H9 (cell line): ENCODE measurements around the gene THSD4. TPM values are rescaled to one million over a fixed set of nuclear protein-coding genes. Genes with fewer than 3 reads are reported as not detected.

ENCODE experiments used
- DNase-seq: peaks from one replicate; pipeline ENCODE4 v3.0.0-alpha.2; 2017
- H2AFZ ChIP-seq: one replicate; pipeline ENCODE4 v1.6.1; 2013; ENCODE audit warnings: mild to moderate bottlenecking, low read length, control low read depth, moderate library complexity
- H2AK5ac ChIP-seq: 2 replicates; pipeline ENCODE4 v1.6.1; 2013; ENCODE audit warnings: low read length, control low read depth, mixed read lengths; ENCODE audit not compliant: insufficient read length
- H2BK120ac ChIP-seq: one replicate; pipeline ENCODE4 v1.6.1; 2013; ENCODE audit warnings: low read depth, mild to moderate bottlenecking, low read length, control low read depth, inconsistent platforms; ENCODE audit not compliant: poor library complexity, severe bottlenecking
- H2BK12ac ChIP-seq: 2 replicates; pipeline ENCODE4 v1.6.1; 2013; ENCODE audit warnings: low read length, control low read depth, mixed read lengths, low read depth; ENCODE audit not compliant: insufficient read length
- H2BK15ac ChIP-seq: 2 replicates; pipeline ENCODE4 v1.6.1; 2013; ENCODE audit warnings: low read depth, low read length, control low read depth
- H2BK20ac ChIP-seq: one replicate; pipeline ENCODE4 v1.6.1; 2013; ENCODE audit warnings: low read depth, mild to moderate bottlenecking, low read length, control low read depth, inconsistent platforms; ENCODE audit not compliant: poor library complexity, severe bottlenecking
- H2BK5ac ChIP-seq: 2 replicates; pipeline ENCODE4 v1.6.1; 2013; ENCODE audit warnings: low read length, control low read depth, mixed read lengths; ENCODE audit not compliant: insufficient read length
- H3K14ac ChIP-seq: 2 replicates; pipeline ENCODE4 v1.6.1; 2013; ENCODE audit warnings: low read length, control low read depth; ENCODE audit not compliant: insufficient read depth
- H3K18ac ChIP-seq: 2 replicates; pipeline ENCODE4 v1.6.1; 2013; ENCODE audit warnings: low read depth, mild to moderate bottlenecking, mixed read lengths, low read length, control low read depth; ENCODE audit not compliant: insufficient read length
- H3K23ac ChIP-seq: 2 replicates; pipeline ENCODE4 v1.6.1; 2013; ENCODE audit warnings: low read length, control low read depth, mixed read lengths, low read depth; ENCODE audit not compliant: insufficient read length
- H3K23me2 ChIP-seq: 2 replicates; pipeline ENCODE4 v1.6.1; 2013; ENCODE audit warnings: low read depth, mild to moderate bottlenecking, mixed read lengths, low read length, control low read depth; ENCODE audit not compliant: insufficient read length, poor library complexity, severe bottlenecking
- H3K27ac ChIP-seq: 2 replicates; pipeline ENCODE4 v1.5.1; 2013; ENCODE audit warnings: low read length, control low read depth, mixed read lengths, low read depth; ENCODE audit not compliant: insufficient read length
- H3K27me3 ChIP-seq: 2 replicates; pipeline ENCODE4 v1.6.1; 2013; ENCODE audit warnings: low read length, control low read depth, inconsistent platforms; ENCODE audit not compliant: insufficient read depth
- H3K4ac ChIP-seq: 2 replicates; pipeline ENCODE4 v1.6.1; 2013; ENCODE audit warnings: low read depth, mild to moderate bottlenecking, control low read depth, inconsistent platforms, low read length, moderate library complexity
- H3K4me1 ChIP-seq: 2 replicates; pipeline ENCODE4 v1.6.1; 2013; ENCODE audit warnings: low read length, control low read depth, inconsistent platforms; ENCODE audit not compliant: insufficient read depth
- H3K4me2 ChIP-seq: 2 replicates; pipeline ENCODE4 v1.6.1; 2013; ENCODE audit warnings: low read length, control low read depth, mixed read lengths; ENCODE audit not compliant: insufficient read length, insufficient read depth
- H3K56ac ChIP-seq: 2 replicates; pipeline ENCODE4 v1.6.1; 2013; ENCODE audit warnings: low read depth, mild to moderate bottlenecking, mixed read lengths, low read length, control low read depth; ENCODE audit not compliant: insufficient read length
- H3K79me1 ChIP-seq: 2 replicates; pipeline ENCODE4 v1.6.1; 2013; ENCODE audit warnings: low read depth, mild to moderate bottlenecking, moderate library complexity, low read length, control low read depth, inconsistent platforms; ENCODE audit not compliant: insufficient read depth, poor library complexity, severe bottlenecking
- H3K79me2 ChIP-seq: 2 replicates; pipeline ENCODE4 v1.6.1; 2013; ENCODE audit warnings: low read length, control low read depth, inconsistent platforms; ENCODE audit not compliant: insufficient read depth
- H3K9ac ChIP-seq: 2 replicates; pipeline ENCODE4 v1.6.1; 2013; ENCODE audit warnings: low read length, control low read depth, mixed read lengths; ENCODE audit not compliant: insufficient read length; ENCODE audit errors: extremely low read depth
- H3K9me3 ChIP-seq: one replicate; pipeline ENCODE4 v1.6.1; 2013; ENCODE audit warnings: low read depth, low read length, inconsistent platforms; ENCODE audit not compliant: control insufficient read depth
- H3T11ph ChIP-seq: one replicate; pipeline ENCODE4 v1.6.1; 2013; ENCODE audit warnings: mild to moderate bottlenecking, low read length, control low read depth, inconsistent platforms
- H4K20me1 ChIP-seq: one replicate; pipeline ENCODE4 v1.6.1; 2013; ENCODE audit not compliant: control insufficient read depth, insufficient read length, insufficient read depth
- H4K5ac ChIP-seq: 2 replicates; pipeline ENCODE4 v1.6.1; 2013; ENCODE audit warnings: low read depth, mild to moderate bottlenecking, mixed read lengths, low read length, control low read depth; ENCODE audit not compliant: insufficient read length
- H4K8ac ChIP-seq: replicated peaks from 2 replicates; pipeline ENCODE4 v1.6.1; 2013; ENCODE audit warnings: low read length, control low read depth, mixed read lengths, low read depth; ENCODE audit not compliant: insufficient read length
- H4K91ac ChIP-seq: 2 replicates; pipeline ENCODE4 v1.6.1; 2013; ENCODE audit warnings: low read depth, mild to moderate bottlenecking, moderate library complexity, mixed read lengths, low read length, control low read depth; ENCODE audit not compliant: insufficient read length
- H3K27ac Mint-ChIP-seq, 3 experiments: 2 replicates in 2 of 3; 3 replicates in 1 of 3; pipeline ENCODE4 v1.8.0; 2020 to 2021; ENCODE audit warnings: mixed read lengths in 3 of 3, mild to moderate bottlenecking in 1 of 3, moderate library complexity in 1 of 3
- H3K27me3 Mint-ChIP-seq: 2 replicates; pipeline ENCODE4 v1.8.0; 2021; ENCODE audit warnings: low read depth, mild to moderate bottlenecking, moderate library complexity, mixed read lengths
- H3K36me3 Mint-ChIP-seq, 3 experiments: 2 replicates in 2 of 3; 3 replicates in 1 of 3; pipeline ENCODE4 v1.8.0; 2020 to 2021; ENCODE audit warnings: low read depth in 3 of 3, mixed read lengths in 3 of 3; ENCODE audit not compliant: insufficient read depth in 1 of 3
- H3K4me1 Mint-ChIP-seq, 2 experiments: 2 replicates each; pipeline ENCODE4 v1.8.0; 2020; ENCODE audit warnings: mixed read lengths in 2 of 2
- H3K4me3 Mint-ChIP-seq, 2 experiments: 2 replicates in 1 of 2; 3 replicates in 1 of 2; pipeline ENCODE4 v1.8.0; 2020 to 2021; ENCODE audit warnings: mild to moderate bottlenecking in 2 of 2, mixed read lengths in 2 of 2, moderate library complexity in 1 of 2
- H3K9me3 Mint-ChIP-seq, 2 experiments: 2 replicates in 1 of 2; 3 replicates in 1 of 2; pipeline ENCODE4 v1.8.0; 2020; ENCODE audit warnings: mild to moderate bottlenecking in 2 of 2, mixed read lengths in 2 of 2, moderate library complexity in 1 of 2
- WGBS: extraction: QIAGEN DNeasy Blood & Tissue Kit; methylation state at CpG from one replicate; pipeline ENCODE4 v1.1.7; 2013; ENCODE audit warnings: missing lambda C conversion rate, low lambda C conversion rate, mixed read lengths; ENCODE audit not compliant: insufficient read length; ENCODE audit errors: extremely low coverage; 5-methylcytosine and 5-hydroxymethylcytosine counted together
- total RNA-seq: library from RNA; stranded (reverse); gene quantifications from 2 replicates; pipeline ENCODE4 v1.2.1, GENCODE V29; 2021
- TF ChIP-seq, protein P1 (sequence below): fragments of 200-600 bp; sonication (generic); conservative IDR thresholded peaks from 3 replicates; pipeline ENCODE4 v1.8.0; 2021; ENCODE audit warnings: antibody characterized with exemption, mild to moderate bottlenecking

Gene THSD4
- total RNA-seq, 1 experiment from 2014 or later: 5.5 TPM

DNA sequence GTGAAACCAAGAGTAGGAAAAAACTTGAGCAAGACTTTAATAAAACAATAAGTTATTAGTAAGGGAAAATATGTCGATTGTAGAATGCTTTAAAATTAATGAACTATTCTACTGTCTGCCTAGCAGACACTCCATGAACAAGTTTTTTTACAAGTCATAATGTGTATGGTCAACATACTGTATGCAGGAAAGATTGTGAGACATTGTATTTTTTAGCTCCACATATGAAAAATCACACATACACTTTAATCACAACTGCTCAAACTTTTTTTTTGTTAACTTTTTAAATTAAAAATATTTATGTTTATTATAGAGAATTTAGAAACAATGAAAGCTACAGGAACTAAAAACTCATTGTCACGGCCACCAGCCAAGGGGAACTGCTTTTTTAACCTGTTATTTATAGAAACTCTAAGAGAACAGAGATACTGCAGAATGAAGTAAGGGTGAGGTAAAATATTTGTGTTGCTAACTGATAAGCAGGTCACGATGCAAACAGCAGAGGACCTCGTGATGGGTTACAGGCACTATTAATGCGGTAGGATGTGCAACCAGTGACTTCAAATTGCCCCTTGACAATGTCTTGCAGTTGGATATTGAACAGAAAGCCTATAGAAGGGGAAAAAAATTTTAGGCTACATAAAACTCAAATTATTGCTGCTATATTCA lies 53.0 kb downstream of the THSD4 start:
- H3T11ph ChIP-seq: no peak overlapping the region
- H3K4ac ChIP-seq: no peak overlapping the region
- Mint-ChIP-seq H3K4me1 (no peaks in the 10 kb centered on the region), H3K9me3 (peaks cover 5 to 22% of the 10 kb centered on the region in 2 experiments; a peak in 4 of 5 replicates), H3K36me3 (peaks cover 2 to 8% (median 5%) of the 10 kb centered on the region in 3 experiments; a peak in 5 of 7 replicates), H3K27ac (no peak overlapping the region), H3K27me3 (no peaks in the 10 kb centered on the region), H3K4me3 (no peak overlapping the region)
- H4K5ac ChIP-seq: no peak overlapping the region
- H2BK12ac ChIP-seq: no peak overlapping the region
- no peak overlapping the region for H4K8ac ChIP-seq
- no peak overlapping the region for H2BK20ac ChIP-seq
- no peak overlapping the region for H4K91ac ChIP-seq
- no peak overlapping the region for H3K4me2 ChIP-seq
- TF ChIP-seq, protein P1, sequence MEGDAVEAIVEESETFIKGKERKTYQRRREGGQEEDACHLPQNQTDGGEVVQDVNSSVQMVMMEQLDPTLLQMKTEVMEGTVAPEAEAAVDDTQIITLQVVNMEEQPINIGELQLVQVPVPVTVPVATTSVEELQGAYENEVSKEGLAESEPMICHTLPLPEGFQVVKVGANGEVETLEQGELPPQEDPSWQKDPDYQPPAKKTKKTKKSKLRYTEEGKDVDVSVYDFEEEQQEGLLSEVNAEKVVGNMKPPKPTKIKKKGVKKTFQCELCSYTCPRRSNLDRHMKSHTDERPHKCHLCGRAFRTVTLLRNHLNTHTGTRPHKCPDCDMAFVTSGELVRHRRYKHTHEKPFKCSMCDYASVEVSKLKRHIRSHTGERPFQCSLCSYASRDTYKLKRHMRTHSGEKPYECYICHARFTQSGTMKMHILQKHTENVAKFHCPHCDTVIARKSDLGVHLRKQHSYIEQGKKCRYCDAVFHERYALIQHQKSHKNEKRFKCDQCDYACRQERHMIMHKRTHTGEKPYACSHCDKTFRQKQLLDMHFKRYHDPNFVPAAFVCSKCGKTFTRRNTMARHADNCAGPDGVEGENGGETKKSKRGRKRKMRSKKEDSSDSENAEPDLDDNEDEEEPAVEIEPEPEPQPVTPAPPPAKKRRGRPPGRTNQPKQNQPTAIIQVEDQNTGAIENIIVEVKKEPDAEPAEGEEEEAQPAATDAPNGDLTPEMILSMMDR: no peak
- H2BK15ac ChIP-seq: no peak overlapping the region
- H3K9me3 ChIP-seq: no peaks in the 10 kb centered on the region
- no CpG with 5 or more reads among the region's 5 CpGs for WGBS
- H3K56ac ChIP-seq: no peak overlapping the region
- no peak overlapping the region for H2AK5ac ChIP-seq
- H2BK120ac ChIP-seq: no peak overlapping the region
- no peak overlapping the region for H2BK5ac ChIP-seq
- H3K27me3 ChIP-seq: 0 out of 2 replicates have a peak, but pooled peaks cover 2% of the 10 kb centered on the region
- H3K18ac ChIP-seq: no peak overlapping the region
- no peak for DNase-seq
- H3K9ac ChIP-seq: no peak overlapping the region
- H3K79me2 ChIP-seq: no peaks in the 10 kb centered on the region
- no peaks in the 10 kb centered on the region for H3K23me2 ChIP-seq
- H3K79me1 ChIP-seq: no peaks in the 10 kb centered on the region
- H3K14ac ChIP-seq: no peak overlapping the region
- no peaks in the 10 kb centered on the region for H4K20me1 ChIP-seq
- no peaks in the 10 kb centered on the region for H3K4me1 ChIP-seq
- H3K27ac ChIP-seq: no peak overlapping the region
- no peak overlapping the region for H3K23ac ChIP-seq
- H2AFZ ChIP-seq: no peak overlapping the region
